HepG2 (cell line): ENCODE results near the gene TNNT3. TPM values are rescaled to one million over a fixed set of nuclear protein-coding genes. Genes with fewer than 3 reads are reported as not detected.

Experiments used
- ARID2 ChIP-seq: sonication (generic); formaldehyde crosslinking; IDR thresholded peaks from 2 replicates; pipeline ENCODE4 v1.8.1; 2022; ENCODE audit warnings: mild to moderate bottlenecking, missing genetic modification reagents, borderline replicate concordance
- ATF3 ChIP-seq: sonication (generic); formaldehyde crosslinking; IDR thresholded peaks from 2 replicates; pipeline ENCODE4 v1.4.0; 2020; ENCODE audit warnings: missing genetic modification reagents
- GABPB1 ChIP-seq: IDR thresholded peaks from 2 replicates; pipeline ENCODE4 v1.6.1; 2016; ENCODE audit warnings: mild to moderate bottlenecking, missing genetic modification reagents, moderate library complexity, missing compliant biosample characterization
- MTERF4 ChIP-seq: sonication (generic); formaldehyde crosslinking; IDR thresholded peaks from 2 replicates; pipeline ENCODE4 v1.8.0; 2023; ENCODE audit warnings: mild to moderate bottlenecking, missing genetic modification reagents
- MZF1 ChIP-seq: sonication (generic); formaldehyde crosslinking; IDR thresholded peaks from 2 replicates; pipeline ENCODE4 v1.8.1; 2023; ENCODE audit warnings: mild to moderate bottlenecking, missing genetic modification reagents, borderline replicate concordance
- NFIC ChIP-seq: IDR thresholded peaks from 2 replicates; pipeline ENCODE4 v1.6.1; 2012; ENCODE audit warnings: mild to moderate bottlenecking, low read length, inconsistent platforms
- NKX3-1 ChIP-seq: sonication (generic); formaldehyde crosslinking; IDR thresholded peaks from 2 replicates; pipeline ENCODE4 v1.5.0; 2020; ENCODE audit warnings: missing genetic modification reagents
- PHF21A ChIP-seq: sonication (generic); formaldehyde crosslinking; IDR thresholded peaks from 2 replicates; pipeline ENCODE4 v1.5.0; 2020; ENCODE audit warnings: mild to moderate bottlenecking, missing genetic modification reagents
- POGK ChIP-seq: sonication (generic); formaldehyde crosslinking; conservative IDR thresholded peaks from 2 replicates; pipeline ENCODE4 v1.8.0; 2022; ENCODE audit warnings: mild to moderate bottlenecking, moderate library complexity, missing genetic modification reagents
- RARA ChIP-seq: IDR thresholded peaks from 2 replicates; pipeline ENCODE4 v1.6.1; 2016; ENCODE audit warnings: missing genetic modification reagents, missing compliant biosample characterization
- RERE ChIP-seq: IDR thresholded peaks from 2 replicates; pipeline ENCODE4 v1.6.1; 2016; ENCODE audit warnings: low read depth, missing genetic modification reagents, missing compliant biosample characterization
- RXRB ChIP-seq: IDR thresholded peaks from 2 replicates; pipeline ENCODE4 v1.6.1; 2016; ENCODE audit warnings: borderline replicate concordance, missing genetic modification reagents, missing compliant biosample characterization
- SIX1 ChIP-seq: sonication (generic); formaldehyde crosslinking; IDR thresholded peaks from 2 replicates; pipeline ENCODE4 v1.4.0; 2020; ENCODE audit warnings: missing genetic modification reagents, borderline replicate concordance
- TAF15 ChIP-seq: fragments of 200-400 bp; formaldehyde crosslinking; IDR thresholded peaks from one replicate; pipeline ENCODE4 v1.6.1; 2018; ENCODE audit warnings: mild to moderate bottlenecking, low read depth, low read length; ENCODE audit not compliant: poor library complexity, severe bottlenecking
- TCF7 ChIP-seq: sonication (generic); IDR thresholded peaks from 2 replicates; pipeline ENCODE4 v1.6.1; 2016; ENCODE audit warnings: antibody characterized with exemption, low read depth
- ZBTB7B ChIP-seq: sonication (generic); formaldehyde crosslinking; IDR thresholded peaks from 2 replicates; pipeline ENCODE4 v1.4.0; 2020; ENCODE audit warnings: missing genetic modification reagents
- ZFY ChIP-seq: sonication (generic); formaldehyde crosslinking; IDR thresholded peaks from 2 replicates; pipeline ENCODE4 v1.4.0; 2020; ENCODE audit warnings: missing genetic modification reagents
- ZNF263 ChIP-seq: sonication (generic); formaldehyde crosslinking; IDR thresholded peaks from 2 replicates; pipeline ENCODE4 v1.4.0; 2020; ENCODE audit warnings: missing genetic modification reagents
- ZNF468 ChIP-seq: sonication (generic); formaldehyde crosslinking; IDR thresholded peaks from 2 replicates; pipeline ENCODE4 v1.8.0; 2022; ENCODE audit warnings: mild to moderate bottlenecking, moderate library complexity, missing genetic modification reagents
- ZNF7 ChIP-seq: IDR thresholded peaks from 2 replicates; pipeline ENCODE4 v1.6.1; 2016; ENCODE audit warnings: missing biosample characterization, missing genetic modification reagents
- ZNF720 ChIP-seq: sonication (generic); formaldehyde crosslinking; IDR thresholded peaks from 2 replicates; pipeline ENCODE4 v1.4.0; 2020; ENCODE audit warnings: missing genetic modification reagents
- polyA plus RNA-seq, 8 experiments: library from polyadenylated mRNA; depleted of rRNA in 3 of 8; stranded (reverse) in 7 of 8; unstranded in 1 of 8; fragments of >200 nt; fragmentation: Illumina TruSeq in 4 of 8; extraction: Trizol in 4 of 8; gene quantifications; 2 replicates each; pipeline versions ENCODE4 v1.2.1 to v1.2.3, GENCODE V29; 2011 to 2016; ENCODE audit warnings: low read depth in 4 of 8, missing spikeins in 1 of 8, mixed read lengths in 1 of 8; ENCODE audit not compliant: insufficient read depth in 1 of 8
- total RNA-seq, 5 experiments: library from RNA; depleted of rRNA; stranded (reverse); fragments of >200 nt; fragmentation: Illumina TruSeq; extraction: Trizol; gene quantifications; 2 replicates each; pipeline ENCODE4 v1.2.3, GENCODE V29; 2016; ENCODE audit warnings: low read depth in 1 of 5

Gene TNNT3
- total and polyA plus RNA-seq, 2 of the 13 experiments (the other 11 are each of a cell fraction or from before 2014, with no cell fraction given): not detected

GRCh38 chr11:1978720-1979473 is 59.4 kb downstream of the TNNT3 start (continued):
- TF ChIP-seq MZF1 (no peak), RXRB (CRISPR knock-in tag) (peak; percentile 40; the same call in 1 of the 2 replicates), ZBTB7B (CRISPR knock-in tag) (no peak), ZNF720 (CRISPR knock-in tag) (no peak), PHF21A (CRISPR knock-in tag) (no peak), RARA (CRISPR knock-in tag) (peak; percentile 48; the same call in 1 of the 2 replicates), ATF3 (CRISPR knock-in tag) (0 out of 2 replicates have a peak, but pooled peaks have one; percentile 57), TAF15 (no peak), ARID2 (CRISPR knock-in tag) (no peak), NKX3-1 (CRISPR knock-in tag) (no peak), ZNF263 (CRISPR knock-in tag) (peak; percentile 61; the same call in 1 of the 2 replicates), GABPB1 (CRISPR knock-in tag) (peak; percentile 55), TCF7 (no peak), POGK (CRISPR knock-in tag) (no peak), RERE (CRISPR knock-in tag) (no peak), ZNF468 (CRISPR knock-in tag) (no peak), SIX1 (CRISPR knock-in tag) (no peak), ZFY (peak; percentile 54; the same call in 1 of the 2 replicates), NFIC (no peak), ZNF7 (CRISPR knock-in tag) (no peak), MTERF4 (CRISPR knock-in tag) (no peak)
